GM21367 (cell line): ENCODE measurements around the gene NUDCD3.
"Not testable (repeated sequence)": the region's sequence is repeated elsewhere in the genome, so short reads cannot be mapped to it uniquely, and the experiment has no call there.

Source experiments
- ATAC-seq: cut with Tn5 transposase; IDR thresholded peaks from one replicate; pipeline ENCODE4 v1.9.1; 2021; ENCODE audit not compliant: unreplicated experiment

Gene NUDCD3

GRCh38 chr7:44518761-44519160 is 28.3 kb upstream of the NUDCD3 start:
- no peak for ATAC-seq

GRCh38 chr7:44517175-44517574 is 26.7 kb upstream of the NUDCD3 start:
- ATAC-seq, result no peak

DNA sequence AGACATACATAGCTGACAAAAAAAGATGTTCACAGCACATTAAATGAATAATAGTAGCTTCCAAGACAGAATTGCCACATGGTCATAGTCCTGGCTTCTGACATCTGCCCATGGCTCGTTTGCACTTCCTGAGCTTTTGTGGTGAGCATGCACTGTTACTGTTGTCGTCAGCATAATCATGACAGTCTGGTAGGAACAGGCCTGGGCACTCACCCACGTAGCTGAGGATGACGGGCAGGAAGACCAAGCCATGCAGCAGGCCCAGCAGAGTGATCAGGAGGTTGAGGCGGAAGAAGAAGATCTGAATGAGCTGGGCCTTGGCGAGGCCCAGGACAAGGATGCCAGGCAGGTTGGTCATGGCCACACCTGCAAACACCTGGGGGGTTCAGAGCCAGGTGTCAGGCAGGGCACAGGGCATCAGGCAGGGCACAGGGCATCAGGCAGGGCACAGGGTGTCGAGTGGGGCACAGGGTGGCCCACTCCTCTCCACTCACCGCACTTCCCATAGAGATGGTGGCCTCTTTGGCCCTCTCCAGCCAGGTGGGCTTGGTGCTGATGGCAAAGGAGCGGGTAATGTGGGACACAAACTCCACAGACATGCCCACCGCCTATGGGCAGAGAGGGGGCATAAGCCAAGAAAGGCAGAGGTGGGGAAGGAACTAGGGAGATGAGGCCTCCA is 25.3 kb upstream of the NUDCD3 start:
- no peak for ATAC-seq

GRCh38 chr7:44512736-44513135 is 22.3 kb upstream of the NUDCD3 start:
- ATAC-seq, result no peak

DNA sequence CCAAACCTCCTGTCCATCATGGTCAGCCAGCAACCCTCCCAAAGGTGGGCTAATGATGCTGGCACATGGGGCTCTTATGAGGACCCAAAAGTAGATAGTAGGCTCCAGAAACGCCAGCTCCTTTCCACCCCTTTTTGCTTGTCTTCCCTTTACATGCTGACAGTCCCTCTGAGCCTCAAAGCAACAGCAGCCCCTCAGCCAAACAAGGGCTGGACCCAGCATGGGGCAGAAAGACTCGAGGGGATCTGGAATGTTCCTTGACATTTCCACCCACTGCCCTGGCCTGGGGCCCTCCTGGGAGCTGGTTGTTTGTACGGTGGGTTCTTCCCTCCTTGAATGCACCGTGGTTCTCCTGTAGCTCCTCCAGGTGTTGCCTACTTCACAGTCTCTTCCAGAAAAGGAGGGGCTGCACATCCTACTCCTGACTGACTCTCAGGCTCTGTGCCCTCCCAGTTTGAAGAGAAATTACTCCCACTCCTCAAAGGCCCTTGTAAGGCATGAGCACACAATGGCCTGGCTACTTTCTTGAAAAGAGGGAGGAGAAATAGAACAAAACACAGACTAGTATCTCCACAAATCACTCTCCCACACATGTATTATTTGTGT is 21.5 kb upstream of the NUDCD3 start:
- no peak for ATAC-seq

- no peak for ATAC-seq
Observed at GRCh38 chr7:44511236-44511635, 20.8 kb upstream of the NUDCD3 start.

DNA sequence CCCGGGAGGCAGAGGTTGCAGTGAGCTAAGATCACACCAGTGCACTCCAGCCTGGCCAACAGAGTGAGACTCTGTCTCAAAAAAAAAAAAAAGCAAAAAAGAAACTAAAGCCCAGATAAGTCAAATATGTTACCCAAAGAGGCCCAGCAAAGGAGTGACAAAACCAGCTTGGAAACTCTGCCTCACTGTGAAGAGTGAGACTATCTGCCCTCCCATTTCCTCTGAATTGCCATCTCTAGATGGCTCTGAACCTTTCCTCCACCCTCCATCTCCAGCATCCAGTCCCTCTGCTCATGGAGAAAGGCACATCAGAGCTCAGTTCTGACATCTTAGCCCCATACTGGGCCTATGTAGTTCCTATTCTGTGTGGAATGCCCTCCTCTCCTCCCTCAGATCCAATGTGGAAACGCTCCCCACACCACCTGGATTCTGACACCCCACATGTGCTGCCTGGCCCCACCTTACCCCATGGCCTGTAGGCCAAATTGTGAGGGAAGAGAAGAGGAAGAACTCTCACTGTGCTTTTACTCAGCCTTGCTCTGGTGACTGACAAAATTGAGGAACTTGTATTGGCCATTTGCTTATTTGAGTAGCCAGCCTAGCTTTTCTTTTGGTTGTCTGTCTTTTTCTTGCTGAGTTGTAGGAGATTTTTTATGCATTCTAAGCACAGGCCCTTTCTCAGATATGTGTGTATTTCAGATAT is 18.0 kb upstream of the NUDCD3 start:
- ATAC-seq, result no peak

- ATAC-seq, result not testable (repeated sequence)
Observed at GRCh38 chr7:44506592-44507288, 16.3 kb upstream of the NUDCD3 start.

DNA sequence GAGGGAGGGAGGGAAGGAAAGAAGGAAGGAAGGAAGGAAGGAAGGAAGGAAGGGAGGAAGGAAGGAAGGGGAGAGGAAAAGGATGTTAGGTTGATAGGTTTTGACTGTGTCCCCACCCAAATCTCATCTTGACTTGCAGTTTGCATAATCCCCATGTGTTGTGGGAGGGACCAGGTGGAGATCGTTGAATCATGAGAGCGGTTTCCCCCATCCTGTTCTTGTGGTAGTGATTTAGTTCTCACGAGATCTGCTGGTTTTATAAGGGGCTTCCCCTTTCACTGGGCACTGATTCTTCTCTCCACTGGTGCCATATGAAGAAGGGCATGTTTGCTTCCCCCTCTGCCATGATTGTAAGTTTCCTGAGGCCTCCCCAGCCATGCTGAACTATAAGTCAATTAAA is 15.1 kb upstream of the NUDCD3 start:
- ATAC-seq, result no peak

- ATAC-seq, result no peak
Observed at GRCh38 chr7:44498230-44498954, 7.9 kb upstream of the NUDCD3 start.

DNA sequence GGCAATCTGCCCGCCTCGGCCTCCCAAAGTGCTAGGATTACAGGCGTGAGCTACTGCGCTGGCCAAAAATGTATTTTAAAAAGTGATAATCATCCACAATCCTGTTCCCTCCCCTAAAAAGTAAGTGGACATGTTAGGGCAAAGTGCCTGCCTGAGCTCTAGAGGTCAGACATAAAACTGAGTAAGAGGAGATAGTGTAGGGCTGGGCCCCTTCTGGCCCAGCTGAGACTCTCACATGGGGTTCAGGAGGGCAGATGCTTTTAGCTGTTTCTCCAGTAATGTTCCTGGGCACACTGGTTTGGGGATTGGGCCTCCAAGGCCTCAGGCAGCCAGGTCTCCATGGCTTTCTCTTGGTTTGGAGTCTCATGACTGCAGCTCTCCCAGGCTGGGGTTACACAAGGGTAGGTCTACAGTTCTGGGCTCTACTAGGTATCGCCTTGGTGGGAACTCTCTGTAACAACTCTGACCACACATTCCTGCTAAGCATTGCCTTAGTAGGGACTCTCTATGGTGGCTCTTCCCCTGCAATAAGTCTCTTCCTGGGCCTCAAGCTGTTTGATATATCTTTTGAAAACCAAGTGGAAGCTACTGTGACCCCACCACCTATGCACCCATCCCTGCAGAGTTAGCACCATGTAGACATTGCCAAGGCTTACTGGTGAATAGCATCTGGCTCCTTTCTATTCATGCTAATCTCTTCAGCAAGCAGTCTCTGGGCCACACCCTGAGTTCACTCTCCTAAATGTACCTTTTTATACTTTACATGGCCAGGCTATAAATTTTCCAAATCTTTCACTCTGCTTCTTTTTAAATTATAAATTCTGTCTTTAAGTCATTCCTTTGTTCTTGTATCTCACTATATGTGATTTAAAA is 6.9 kb upstream of the NUDCD3 start:
- ATAC-seq, result no peak

- no peak for ATAC-seq
Observed at GRCh38 chr7:44496385-44496784, 5.9 kb upstream of the NUDCD3 start.

DNA sequence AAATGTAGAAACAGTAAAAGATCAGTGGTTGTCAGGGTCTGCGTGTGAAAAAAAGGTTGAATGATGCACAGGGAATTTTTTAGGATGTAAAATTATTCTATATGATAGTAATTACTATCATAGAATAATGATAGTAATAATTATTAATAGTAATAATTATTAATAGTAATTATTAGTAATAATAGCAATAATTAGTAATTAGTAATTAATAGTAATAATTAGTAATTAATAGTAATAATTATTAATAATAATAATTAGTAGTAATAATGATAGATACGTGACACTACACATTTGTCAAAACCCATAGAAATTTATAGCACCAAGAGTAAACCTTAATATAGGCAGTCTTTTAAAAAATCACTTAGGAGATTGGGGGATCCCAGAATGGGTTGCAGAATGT is 4.5 kb upstream of the NUDCD3 start:
- ATAC-seq, result no peak

DNA sequence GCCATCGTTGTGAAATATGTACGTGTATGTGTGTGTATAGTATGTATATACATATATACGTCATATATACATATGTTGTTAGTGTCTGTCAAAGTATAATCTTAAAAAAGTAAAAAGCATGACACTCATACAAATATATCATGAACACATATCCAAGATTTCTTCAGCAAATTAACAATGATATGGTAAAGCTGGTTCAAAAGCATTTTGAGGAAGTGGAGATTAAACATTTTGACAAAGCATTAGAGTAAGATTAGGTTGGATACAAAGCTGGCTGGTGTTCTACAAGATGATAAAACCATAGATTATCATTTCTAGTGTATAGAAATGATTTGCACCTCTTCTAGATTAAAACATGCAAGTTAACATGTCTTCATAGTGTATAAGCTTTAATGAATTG is 771 bp upstream of the NUDCD3 start:
- ATAC-seq, result no peak

GRCh38 chr7:44489955-44490350 is 505 bp downstream of the NUDCD3 start:
- peak; percentile 23 for ATAC-seq

DNA sequence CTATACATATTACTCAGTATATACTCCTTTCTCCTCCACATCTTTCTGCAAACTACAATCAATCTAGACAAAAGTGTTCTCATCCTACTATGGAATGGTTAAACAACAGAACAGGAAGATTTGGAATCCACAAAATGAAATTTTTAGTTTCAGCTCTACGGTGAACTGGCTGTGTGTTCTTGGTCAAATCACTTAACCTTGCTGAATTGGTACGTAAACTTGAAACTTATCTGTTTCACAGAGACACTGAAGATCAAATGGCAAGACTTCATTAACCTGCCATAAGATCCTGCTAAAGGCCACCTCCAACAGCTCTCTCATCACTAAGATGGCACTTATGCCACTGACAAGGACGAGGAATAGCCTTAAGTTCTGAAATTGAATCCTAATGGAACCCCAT is 1.5 kb downstream of the NUDCD3 start:
- no peak for ATAC-seq

DNA sequence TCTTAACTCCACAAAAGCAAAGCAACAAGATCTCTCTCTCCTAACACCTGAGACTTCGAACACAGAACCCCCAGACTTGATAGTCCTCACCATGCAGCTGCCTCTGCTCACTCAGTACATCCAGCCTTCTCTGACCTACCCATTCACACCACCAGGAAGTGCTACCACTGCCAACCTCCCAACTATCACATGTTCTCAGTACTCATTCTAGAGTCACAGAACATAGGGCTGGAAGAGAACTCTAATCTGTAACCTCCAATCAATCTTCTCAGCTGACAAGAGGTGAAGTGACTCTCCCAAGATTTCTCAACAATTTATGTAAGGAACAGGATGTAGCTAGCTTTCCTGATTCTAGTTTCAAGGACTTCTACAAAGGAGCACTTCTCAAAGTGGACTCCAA is 3.8 kb downstream of the NUDCD3 start:
- no peak for ATAC-seq

DNA sequence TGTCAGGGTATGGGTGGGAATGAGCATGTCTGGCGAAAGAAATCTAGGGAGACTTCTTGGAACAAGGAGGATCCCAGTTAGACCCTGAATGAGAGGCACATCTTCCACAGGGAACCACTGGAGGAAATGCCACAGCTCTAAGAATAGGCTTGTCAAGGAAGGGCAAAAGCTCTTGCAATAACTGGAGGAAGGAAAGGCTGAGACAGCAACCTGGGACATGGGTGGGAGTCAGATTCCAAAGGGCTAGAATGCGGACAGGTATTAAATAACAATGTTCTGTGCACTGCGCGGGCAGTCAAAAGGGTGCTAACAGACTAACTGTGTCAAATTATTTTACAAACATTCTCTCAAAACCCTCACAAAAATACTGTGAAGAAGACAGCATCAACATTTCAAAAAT is 4.5 kb downstream of the NUDCD3 start:
- ATAC-seq, result no peak

DNA sequence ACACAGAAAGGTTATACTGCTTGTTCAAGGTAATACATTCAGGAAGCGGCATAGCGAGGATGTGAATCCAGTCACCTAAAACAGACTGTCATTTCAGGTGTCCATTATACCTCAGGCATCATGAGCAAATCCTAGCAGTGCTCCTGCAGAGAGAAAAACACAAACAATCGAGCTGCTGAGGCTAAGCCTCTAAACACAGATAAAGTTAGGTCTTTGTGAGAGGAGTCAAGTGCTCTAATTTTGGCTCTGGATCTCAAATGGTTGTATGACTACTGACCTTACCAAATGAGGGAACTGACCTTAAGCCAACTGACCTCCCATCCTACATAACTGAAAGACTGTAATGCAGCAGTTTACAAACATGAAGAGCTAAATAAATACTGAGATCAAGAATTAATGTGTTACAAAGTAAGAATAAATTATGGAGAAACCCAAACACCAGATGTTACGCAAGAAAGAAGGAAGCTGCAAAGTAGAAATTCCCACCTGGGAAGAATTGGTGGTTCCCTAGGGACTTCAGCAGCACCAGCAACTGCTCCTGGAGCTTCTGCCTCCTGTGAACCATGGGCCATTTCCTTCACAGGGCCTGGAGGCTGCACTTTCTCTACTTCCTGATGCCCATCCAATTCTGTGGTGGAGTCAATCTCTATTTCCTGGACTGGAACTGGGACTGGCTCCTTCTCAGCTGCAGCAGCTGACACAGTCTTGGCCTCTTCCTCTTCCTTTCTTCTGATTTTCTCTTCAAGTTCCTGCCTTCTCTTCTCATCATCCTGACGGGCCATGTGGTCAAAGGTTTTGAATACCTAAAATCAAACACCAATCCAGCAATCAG is 5.8 kb downstream of the NUDCD3 start:
- no peak for ATAC-seq
